IMR-90 (cell line): ENCODE measurements around the gene MADCAM1.

ENCODE experiments used
- BHLHE40 ChIP-seq: fragments of 150-350 bp; IDR thresholded peaks from 2 replicates; pipeline ENCODE4 v1.6.1; 2016; ENCODE audit warnings: mild to moderate bottlenecking, low read depth, low read length
- CEBPB ChIP-seq: IDR thresholded peaks from 2 replicates; pipeline ENCODE4 v1.6.1; 2012; ENCODE audit warnings: low read depth, low read length, improper control_type of control experiment
- CHD1 ChIP-seq: IDR thresholded peaks from 2 replicates; pipeline ENCODE4 v1.6.1; 2012; ENCODE audit warnings: low read depth, low read length, improper control_type of control experiment
- CTCF ChIP-seq: conservative IDR thresholded peaks from 2 replicates; pipeline ENCODE4 v1.5.1; 2012; ENCODE audit warnings: mild to moderate bottlenecking, low read depth, low read length, improper control_type of control experiment
- ELK1 ChIP-seq: fragments of 150-350 bp; IDR thresholded peaks from 2 replicates; pipeline ENCODE4 v1.6.1; 2016; ENCODE audit warnings: low read depth, mild to moderate bottlenecking, low read length, moderate library complexity, borderline replicate concordance
- MAFK ChIP-seq: IDR thresholded peaks from 2 replicates; pipeline ENCODE4 v1.6.1; 2012; ENCODE audit warnings: low read depth, low read length, improper control_type of control experiment
- MXI1 ChIP-seq: IDR thresholded peaks from 2 replicates; pipeline ENCODE4 v1.6.1; 2012; ENCODE audit warnings: low read depth, mild to moderate bottlenecking, low read length, moderate library complexity, borderline replicate concordance
- NFE2L2 ChIP-seq: fragments of 150-350 bp; IDR thresholded peaks from 2 replicates; pipeline ENCODE4 v1.6.1; 2016; ENCODE audit warnings: low read depth, mild to moderate bottlenecking, low read length
- POLR2A ChIP-seq: IDR thresholded peaks from 2 replicates; pipeline ENCODE4 v1.6.1; 2012; ENCODE audit warnings: mild to moderate bottlenecking, low read depth, low read length
- RAD21 ChIP-seq: IDR thresholded peaks from 2 replicates; pipeline ENCODE4 v1.6.1; 2012; ENCODE audit warnings: low read length, improper control_type of control experiment
- RCOR1 ChIP-seq: IDR thresholded peaks from 2 replicates; pipeline ENCODE4 v1.6.1; 2012; ENCODE audit warnings: mild to moderate bottlenecking, low read length, improper control_type of control experiment; ENCODE audit not compliant: insufficient replicate concordance
- RFX5 ChIP-seq: IDR thresholded peaks from 2 replicates; pipeline ENCODE4 v1.8.0; 2012; ENCODE audit warnings: low read depth, mild to moderate bottlenecking, low read length, moderate library complexity
- SMC3 ChIP-seq: fragments of 150-350 bp; IDR thresholded peaks from 2 replicates; pipeline ENCODE4 v1.6.1; 2016; ENCODE audit warnings: low read depth, mild to moderate bottlenecking, antibody characterized with exemption, low read length, moderate library complexity
- USF2 ChIP-seq: fragments of 150-350 bp; IDR thresholded peaks from 2 replicates; pipeline ENCODE4 v1.6.1; 2017; ENCODE audit warnings: mild to moderate bottlenecking, antibody characterized with exemption, low read length, low read depth

- TF ChIP-seq CTCF (no peak), CHD1 (no peak), RFX5 (no peak), POLR2A (no peak), CEBPB (no peak), ELK1 (no peak), MAFK (no peak), MXI1 (no peak), SMC3 (no peak), USF2 (no peak), BHLHE40 (no peak), RCOR1 (no peak), RAD21 (no peak), NFE2L2 (no peak)
Observed at GRCh38 chr19:497491-497868, 1.2 kb downstream of the MADCAM1 start.
